B cell (primary cell): ENCODE measurements around the gene NOXA1.

Source experiments
- CTCF ChIP-seq: fragments of 200-600 bp; IDR thresholded peaks from one replicate; pipeline ENCODE4 v1.8.0; 2022; ENCODE audit warnings: antibody characterized with exemption, mild to moderate bottlenecking
- EZH2 ChIP-seq: IDR thresholded peaks from 2 replicates; pipeline ENCODE4 v1.6.1; 2012; ENCODE audit warnings: borderline replicate concordance, low read depth, mild to moderate bottlenecking, moderate library complexity, low read length; ENCODE audit not compliant: insufficient read depth, poor library complexity, severe bottlenecking

- TF ChIP-seq CTCF, result no peak
- no peak for TF ChIP-seq EZH2
Observed at GRCh38 chr9:137453643-137454081, 30.5 kb downstream of the NOXA1 start.
